Glomerular visceral epithelial cell (primary cell): ENCODE results near the gene ADCY1.

Experiments used
- DNase-seq: peaks from one replicate; pipeline ENCODE4 v3.0.0-alpha.2; 2016; ENCODE audit errors: extremely low spot score

ADCY1 gene

DNA sequence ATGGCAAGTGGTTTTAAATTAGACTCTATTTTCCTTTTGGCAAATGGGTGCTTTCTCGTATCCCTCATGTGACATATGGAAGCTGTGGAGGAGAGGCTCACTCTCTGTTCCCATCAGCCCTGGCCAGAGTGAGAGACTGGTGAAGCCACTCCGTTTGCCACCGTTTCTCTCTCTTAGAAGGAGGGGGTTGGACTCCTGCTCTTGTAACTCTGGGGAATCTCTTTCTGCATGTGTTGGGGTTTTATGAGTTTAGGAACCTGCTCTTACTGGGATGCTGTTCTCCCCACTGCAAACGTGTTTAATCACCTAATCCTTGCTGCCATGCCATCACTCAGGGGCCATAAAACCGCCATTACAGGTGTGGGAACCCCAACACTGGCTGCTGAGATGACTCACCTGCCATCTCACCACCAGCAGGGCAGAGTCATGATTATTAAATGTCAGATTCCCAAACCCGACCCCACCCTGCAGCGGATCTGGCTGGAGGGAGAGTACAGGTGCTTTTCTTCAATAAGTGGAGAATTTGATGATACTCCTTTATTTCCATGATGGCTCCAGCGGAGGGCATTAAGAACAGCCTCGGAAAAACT is 103.2 kb downstream of the ADCY1 start:
- DNase-seq: no peak

DNA sequence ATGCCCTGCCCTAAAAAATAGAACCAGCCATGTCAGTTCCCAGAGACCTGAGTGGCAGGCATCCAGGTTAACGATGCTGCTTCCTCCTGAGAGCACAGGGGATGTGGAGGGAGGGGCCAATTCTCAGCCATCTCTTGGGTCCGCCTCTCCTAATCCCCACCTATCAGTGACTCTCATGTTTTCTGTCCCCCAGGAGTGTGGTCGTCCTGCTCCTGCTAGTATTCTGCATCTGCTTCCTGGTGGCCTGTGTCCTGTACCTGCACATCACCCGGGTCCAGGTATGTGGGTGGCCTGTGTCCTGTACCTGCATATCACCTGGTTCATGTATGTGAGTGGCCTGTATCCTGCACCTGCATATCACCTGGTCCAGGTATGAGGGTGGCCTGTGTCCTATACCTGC is 105.3 kb downstream of the ADCY1 start:
- DNase-seq: no peak

DNA sequence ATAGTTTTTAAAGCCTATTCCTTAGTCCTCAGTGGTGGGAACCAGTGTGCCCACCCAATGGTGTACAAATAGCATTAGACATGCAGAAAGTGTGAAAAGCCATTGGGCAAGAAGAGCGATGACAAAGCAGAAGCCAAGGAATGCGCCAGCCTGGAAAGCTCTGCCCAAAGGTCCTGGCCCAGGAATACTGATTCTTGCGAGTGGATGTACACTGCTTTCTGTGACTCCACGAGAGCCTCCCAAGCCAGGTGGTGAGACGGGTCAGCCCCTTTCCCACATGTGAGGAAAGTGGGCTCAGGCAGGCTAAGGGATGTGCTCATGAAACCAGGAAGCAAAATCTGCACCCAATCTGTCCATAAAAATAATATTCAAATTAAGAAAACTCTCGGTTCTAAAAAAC is 106.6 kb downstream of the ADCY1 start:
- DNase-seq: no peak

DNA sequence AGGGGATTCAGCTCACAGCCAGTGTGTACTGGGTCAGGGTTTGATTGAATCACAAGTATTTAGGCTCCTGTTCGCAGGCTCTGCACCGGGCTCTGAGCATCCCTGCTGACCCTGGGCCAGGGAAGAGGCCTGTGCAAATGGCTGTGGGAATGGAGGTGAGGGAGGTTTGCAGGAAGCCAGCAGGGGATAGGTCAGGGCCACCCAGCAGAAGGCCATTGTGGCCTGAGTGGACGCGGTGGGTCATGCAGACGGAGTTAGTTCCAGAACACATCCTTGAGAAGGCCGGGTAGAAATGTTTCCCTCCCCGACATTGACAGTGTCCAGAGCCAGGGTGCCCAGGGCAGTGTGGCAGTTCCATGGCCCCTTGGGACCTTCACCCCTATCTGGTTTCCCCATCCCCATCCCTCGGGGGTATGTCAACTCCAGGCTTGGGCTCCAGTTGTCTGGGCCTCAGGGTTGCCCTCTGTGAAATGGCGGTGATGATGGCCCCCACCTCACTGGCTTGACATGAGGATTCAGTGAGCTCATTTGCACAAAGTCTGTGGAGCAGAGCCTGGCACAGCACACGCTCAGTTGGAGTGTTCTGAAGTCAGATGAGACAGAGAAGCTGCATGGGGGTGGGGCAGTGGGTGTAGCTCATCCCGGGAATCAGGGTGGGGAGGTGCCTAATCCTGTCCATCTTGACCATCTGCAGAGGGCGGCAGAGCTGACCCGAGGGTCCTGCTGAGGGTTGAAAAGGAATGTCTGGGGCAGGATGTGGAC is 107.6 kb downstream of the ADCY1 start:
- DNase-seq: no peak

DNA sequence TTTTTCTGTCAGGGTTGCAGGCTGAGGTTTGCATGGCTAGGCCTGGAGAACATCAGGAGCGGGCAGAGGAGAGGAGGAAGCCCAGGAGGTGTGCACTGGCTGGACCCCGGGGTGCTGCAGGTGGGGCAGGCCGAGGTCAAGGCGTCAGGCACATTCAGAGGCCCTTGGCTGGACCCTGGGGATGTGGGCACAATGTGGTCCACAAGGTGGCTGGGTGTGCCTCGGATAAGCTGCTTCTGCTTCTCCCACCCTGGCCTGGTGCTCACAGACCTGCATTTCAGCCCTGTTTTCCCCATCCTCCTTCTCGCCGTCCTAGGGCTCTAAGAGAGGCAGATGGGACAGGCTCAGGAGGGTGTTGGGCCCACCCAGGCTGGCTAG is 108.2 kb downstream of the ADCY1 start:
- no peak for DNase-seq

DNA sequence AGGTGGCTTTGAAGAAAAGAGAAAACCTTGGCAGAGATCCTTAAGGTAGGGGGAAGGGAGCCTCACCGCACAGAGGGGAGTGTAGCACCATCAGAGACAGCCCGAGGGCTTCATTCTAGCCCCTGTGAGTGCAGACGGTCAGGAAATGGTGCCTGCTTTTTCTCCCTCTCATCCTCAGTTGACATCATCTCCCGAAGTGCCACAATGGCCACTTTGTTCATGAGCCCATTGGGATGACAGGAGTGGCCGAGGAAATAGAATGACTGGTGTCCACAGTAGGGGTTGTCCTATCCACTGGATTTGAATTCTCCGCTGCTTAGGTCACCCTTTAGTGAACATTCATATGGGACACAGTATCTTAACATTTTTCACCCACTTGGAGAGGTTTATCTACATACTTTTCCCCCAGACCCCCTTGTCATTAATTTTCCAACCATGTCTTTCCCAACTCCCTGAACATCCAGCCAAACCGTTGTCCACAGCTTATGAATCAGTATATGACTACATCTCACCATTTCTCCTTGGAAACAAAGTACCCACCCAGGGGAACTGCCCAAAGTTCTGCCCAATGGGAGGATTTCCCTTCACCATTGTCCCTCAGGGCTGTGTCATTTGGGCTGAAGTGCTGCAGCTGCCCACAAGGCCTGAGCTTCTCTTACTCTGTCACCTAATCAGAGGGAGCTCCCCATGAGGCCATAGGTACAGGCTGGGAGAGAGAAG is 108.8 kb downstream of the ADCY1 start:
- no peak for DNase-seq

DNA sequence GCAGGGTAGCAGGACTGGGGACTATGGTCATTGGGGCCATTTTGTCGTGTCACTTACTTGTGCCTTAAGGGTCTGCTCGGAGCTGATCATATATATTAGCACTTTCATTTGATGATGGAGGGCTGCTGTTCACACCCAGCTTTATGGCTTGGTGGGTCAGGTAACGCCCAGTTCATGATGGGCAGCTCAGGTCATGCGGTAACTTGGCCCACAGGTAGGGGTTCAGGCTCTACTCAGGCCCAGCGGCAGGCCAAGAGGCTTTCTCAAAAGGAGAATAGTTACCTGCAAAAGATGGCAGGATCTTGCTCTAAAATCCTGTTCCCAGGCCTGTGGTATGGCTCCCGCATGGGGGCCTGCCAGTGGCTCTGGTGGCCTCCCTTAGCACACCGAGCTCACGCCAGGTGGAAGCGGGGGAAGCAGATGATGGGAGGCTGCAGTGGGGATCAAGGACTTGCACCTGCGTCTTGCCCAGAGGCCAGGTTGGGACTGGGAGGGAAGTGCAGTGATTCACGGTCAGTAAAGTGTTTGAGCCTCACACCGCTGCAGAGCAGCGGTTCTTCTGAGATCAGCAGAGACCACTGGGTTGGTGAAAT is 109.5 kb downstream of the ADCY1 start:
- no peak for DNase-seq

DNA sequence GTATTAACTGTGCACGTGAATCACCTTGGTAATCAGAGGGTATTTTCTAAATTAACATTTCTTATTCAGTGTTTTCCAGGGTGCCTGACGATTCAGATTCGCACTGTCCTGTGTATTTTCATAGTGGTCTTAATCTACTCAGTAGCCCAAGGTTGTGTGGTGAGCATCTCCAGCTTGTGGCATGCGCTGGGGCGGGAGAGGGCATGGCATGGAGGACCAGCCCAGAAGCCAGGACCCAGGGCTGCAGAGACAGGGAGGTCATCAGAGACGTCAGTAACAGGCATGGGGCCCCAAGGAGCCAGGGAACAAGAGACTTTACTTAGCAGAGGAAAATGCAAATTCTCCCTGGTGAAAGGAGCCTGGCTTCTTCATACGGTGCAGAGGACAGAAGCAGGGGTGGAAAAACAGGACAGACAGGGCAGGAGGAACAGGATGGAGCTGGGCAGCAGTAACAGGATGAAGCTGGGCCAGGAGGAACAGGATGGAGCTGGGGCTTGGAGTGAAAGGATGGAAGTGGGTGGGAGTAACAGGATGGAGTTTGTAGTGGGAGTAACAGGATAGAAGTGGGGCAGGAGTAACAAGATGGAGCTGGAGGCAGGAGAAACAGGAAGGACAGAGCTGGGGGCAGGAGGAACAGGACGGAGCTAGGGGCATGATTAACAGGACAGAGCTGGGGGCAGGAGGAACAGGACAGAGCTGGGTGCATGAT is 110.9 kb downstream of the ADCY1 start:
- DNase-seq: no peak

DNA sequence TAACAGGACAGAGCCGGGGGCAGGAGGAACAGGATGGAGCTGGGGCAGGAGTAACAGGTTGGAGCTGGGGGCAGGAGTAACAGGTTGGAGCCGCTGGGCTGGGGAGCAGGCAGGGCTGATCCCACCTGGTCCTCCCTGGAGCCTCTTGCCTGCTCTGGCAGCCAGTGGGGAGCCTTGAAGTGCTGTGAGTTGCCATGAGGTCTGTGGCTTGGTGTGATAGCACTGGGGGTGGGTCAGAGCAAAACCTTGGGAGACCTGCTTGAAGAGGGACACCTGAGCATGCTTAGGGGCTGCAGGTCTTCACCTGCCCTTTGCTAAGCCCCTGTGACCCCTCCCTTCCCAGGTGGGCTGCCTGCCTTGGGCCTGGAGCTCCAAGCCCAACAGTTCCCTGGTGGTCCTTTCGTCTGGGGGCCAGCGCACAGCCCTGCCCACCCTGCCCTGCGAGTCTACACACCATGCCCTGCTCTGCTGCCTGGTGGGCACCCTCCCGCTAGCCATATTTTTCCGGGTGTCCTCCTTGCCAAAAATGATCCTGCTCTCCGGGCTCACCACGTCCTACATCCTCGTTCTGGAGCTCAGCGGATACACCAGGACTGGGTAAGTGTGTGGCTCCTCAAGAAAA is 111.6 kb downstream of the ADCY1 start:
- no peak for DNase-seq

DNA sequence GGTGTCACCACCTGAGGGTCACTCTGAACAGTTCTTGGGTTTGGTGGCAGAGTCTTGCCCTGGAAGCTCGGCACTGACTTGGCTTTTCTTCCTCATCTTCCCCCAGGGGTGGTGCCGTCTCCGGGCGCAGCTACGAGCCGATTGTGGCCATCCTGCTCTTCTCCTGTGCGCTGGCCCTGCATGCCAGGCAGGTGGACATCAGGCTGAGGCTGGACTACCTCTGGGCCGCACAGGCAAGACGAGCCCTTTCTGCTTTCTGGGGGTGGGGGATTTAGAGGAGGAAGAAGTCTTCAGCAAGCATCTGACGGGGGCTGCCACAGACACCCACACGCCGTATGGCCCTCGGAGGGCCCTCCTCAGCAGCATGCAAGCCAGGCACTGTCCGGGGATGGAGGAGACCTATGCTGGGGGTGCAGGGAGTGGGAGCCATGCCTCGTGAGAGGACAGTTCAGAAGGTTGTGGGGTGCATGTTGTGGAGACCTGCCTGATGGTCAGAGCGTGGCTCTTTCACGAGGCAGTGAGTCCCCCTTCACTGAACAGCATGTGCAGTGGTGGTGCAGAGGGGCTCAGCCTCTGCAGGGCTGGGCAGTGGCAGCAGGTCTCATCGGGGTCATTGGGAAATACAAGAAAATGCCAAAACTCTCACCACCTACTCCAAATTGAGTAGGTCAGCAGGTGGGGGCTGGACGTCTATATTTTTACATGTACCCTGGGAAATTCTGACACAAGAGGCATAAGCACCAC is 112.4 kb downstream of the ADCY1 start:
- DNase-seq: no peak

DNA sequence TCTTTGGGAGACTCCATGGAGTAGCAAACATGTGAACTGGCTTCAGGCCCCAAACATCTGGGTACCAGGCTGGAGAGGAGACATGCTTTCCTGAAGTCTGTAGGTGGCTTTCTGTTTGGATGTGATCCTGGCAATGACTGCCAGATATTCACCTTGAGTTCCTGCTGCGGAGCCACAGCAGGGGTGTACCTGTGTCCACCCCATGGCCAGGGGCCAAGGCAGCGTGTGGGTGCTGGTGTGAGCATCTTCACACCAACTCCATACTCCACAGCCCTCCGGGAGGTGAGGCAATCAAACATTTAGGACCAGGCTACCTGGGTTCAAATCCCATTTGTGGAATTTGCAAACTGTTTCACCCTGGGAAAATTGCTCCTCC is 113.0 kb downstream of the ADCY1 start:
- no peak for DNase-seq

DNA sequence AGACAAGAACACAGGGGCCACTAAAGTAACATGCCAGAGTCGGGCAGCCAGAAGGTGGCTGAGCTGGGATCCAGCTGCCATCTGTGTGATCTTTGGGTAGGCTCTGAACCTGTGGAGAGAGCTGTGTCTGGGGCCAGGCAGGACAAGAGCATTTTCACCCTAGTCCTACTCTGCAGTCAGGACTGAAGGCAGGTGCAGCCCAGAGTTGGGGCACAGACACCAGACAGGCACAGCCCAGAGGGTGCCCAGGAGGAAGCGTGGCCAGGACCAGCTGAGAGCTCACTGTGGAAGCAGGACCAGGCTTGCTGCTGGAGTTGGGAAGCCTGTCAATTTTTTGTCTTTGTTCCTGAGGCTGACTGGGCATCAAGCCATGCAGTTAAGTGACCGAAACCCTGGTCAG is 113.6 kb downstream of the ADCY1 start:
- DNase-seq: no peak

DNA sequence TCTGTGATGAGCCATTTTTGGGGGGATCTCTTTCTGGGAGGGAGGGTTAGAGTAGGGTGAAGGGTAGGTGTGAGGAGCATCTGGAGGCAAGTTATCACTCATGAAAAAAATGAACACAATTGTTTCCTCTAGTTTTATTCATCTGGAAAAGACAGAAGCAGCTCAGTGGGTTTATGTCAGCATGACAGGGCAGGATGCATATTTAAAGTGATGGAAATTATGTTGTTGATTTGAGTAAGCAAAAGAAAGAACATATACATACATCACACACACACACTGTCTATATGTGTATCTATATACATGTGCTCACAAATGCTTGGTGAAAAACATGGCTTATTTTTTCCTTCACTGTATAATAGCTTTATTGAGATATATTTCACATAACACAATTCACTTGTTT is 114.2 kb downstream of the ADCY1 start:
- DNase-seq: no peak

DNA sequence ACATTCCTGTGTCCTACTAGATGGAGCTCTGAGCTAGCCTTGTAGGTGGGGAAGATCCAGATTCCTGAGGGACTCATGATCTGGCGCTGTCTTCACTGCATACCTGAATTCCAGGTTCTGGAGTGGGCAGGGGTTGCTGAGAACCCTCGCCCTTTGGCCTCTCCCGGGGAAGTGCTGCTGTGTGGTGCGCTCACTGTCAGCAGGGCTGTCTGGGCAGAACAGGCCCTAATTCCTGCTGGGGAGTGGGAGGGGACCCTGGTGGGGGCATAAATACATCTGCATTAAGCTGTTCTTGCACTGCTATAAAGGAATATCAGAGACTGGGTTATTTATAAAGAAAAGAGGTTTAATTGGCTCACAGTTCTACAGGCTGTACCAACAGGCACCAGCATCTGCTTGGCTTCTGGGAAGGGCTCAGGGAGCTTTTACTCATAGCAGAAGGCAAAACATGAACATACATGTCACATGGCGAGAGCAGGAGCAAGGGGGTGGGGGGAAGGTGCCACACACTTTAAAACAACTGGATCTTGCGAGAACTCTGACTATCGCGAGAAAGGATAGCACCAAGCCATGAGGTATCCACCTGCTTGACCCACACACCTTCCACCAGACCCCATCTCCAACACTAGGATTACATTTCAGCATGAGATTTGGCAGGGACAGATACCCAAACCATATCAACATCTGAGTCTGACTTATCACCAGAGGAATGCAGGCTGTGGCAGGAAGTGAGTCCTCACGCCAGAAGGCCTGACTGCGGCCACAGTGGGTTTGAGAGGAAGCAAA is 115.0 kb downstream of the ADCY1 start:
- peak; percentile 67 for DNase-seq

DNA sequence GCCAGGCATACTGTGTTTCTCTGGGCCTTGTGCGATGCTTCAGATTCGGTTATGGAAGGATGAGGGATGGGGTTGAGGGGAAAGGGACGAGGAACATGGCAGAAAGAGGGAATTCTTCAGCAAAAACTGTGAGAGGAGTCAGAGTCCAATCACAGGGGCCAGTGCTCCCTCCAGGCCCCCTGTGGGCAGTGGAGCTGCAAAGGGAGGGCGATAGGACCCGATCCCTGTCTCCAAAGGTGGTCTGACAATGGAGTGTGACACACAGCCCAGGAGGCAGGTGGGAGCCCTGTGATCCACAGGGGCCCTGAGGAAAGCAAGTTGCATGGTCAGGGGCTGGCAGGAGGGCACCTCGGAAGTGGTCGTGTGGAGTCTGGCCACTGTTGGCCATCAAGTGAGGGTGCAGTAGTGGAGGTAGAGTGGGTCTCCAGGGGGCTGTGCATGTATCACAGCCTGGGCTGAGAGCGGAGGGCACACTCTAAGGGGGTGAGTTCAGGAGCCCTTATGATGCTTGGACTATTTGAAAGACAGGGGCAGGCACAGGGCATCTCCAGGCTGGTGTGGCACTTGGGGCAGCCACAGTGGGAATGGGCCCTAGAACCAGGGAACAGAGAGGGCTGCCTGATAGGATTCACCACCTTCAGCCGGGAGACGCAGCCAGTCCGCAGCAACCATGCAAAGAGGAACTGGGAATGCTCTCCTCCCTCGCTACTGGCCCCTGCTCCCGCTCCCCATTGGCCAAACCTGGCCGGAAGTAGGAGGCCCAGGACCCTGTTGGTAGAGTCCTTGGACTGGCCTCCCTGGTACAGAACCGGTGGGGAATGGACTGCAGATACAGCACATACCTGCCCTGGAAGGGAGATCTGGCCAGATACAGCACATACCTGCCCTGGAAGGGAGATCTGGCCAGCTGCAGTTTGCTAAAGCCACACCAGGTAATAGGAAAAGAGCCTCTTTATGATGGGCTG is 115.9 kb downstream of the ADCY1 start:
- no peak for DNase-seq

DNA sequence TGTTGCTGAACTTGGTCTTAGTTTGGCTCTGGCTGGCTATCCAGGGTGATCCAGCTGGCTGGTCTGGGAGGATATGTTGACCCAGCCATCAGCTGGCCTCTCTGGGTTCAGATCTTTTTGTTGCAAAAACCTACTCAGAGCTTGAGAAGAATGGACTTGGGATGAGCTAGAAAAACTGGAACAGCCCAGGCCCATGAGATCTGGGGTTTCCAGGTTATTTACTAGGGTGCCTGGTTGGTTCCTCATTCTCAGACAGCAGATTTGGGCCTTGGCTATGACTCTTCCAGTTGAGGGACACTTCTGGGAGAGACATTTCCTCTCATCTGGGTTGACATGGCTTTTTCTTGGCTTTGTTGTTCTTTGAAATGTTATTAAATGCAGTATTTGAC is 116.6 kb downstream of the ADCY1 start:
- DNase-seq: no peak

DNA sequence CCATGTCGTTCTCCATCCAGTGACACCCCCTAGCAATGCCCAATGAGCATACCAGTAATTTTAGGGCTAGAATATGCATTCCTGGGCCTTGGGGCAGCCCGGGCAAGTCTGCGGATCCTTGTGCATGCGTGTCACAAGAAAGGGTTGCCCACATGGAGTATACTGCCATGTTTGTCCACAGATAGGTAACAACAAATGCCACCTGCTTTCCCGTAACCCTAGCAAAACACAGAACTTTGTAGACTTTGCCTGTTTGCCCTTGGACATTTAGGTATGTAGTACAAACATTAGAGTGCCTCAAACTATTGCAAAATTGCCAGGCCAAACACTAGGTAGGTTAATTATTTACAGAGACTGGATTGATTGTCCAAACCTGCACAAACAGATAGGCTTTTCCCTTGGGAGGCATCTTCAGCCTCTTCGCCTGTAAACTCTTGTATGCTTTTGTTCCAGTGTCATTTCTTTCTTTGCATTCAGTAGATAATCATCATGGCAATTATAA is 117.0 kb downstream of the ADCY1 start:
- DNase-seq: no peak

DNA sequence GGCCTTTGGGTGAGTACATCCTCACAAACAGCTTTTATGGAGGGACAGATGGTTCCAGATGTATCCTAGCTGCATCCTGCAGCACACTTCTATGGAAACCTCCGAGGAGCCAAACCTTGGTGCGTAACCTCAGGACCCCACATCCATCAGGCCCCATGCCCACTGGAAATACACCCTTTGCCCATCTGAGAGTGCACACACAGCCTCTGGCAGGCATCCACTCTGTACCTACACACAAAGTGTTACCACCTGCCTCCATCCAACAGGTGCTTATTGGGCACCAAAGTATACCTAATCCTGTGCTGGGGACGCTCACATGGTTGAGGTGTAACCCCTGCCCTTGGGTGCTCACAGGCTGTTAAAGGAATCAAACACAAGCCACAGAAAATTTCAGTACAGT is 117.9 kb downstream of the ADCY1 start:
- no peak for DNase-seq
